SIG-M5 treated with dmso at 0.1 percent for 504 hours (cell line): ENCODE measurements around the gene ZNF569.
A peak's percentile ranks its signal among the peaks of the same experiment; 100 is the strongest.
"Not testable (repeated sequence)": the region's sequence is repeated elsewhere in the genome, so short reads cannot be mapped to it uniquely, and the experiment has no call there.

Experiments used
- DNase-seq: peaks from one replicate; lab custom pipeline; 2025; ENCODE audit not compliant: unreplicated experiment; lab: John Stamatoyannopoulos, UW

The ZNF569 gene

GRCh38 chr19:37403403-37403802 lies 63.8 kb downstream of the ZNF569 start:
- DNase-seq: no peak

GRCh38 chr19:37401078-37401477 lies 66.2 kb downstream of the ZNF569 start:
- DNase-seq: no peak

GRCh38 chr19:37391399-37391798 lies 75.8 kb downstream of the ZNF569 start:
- not testable (repeated sequence) for DNase-seq

GRCh38 chr19:37389234-37389633 lies 78.0 kb downstream of the ZNF569 start:
- no peak for DNase-seq

GRCh38 chr19:37370880-37371661 lies 96.2 kb downstream of the ZNF569 start, which contains the start of gene ZNF527:
TSS of gene ZNF527 (plus strand) at chr19:37371099. CDS start at chr19:37374199, 3,100 bp downstream.
- peak; percentile 94 for DNase-seq

GRCh38 chr19:37370386-37370879 lies 96.8 kb downstream of the ZNF569 start:
- DNase-seq: not testable (repeated sequence)

GRCh38 chr19:37362733-37363132 lies 104.5 kb downstream of the ZNF569 start:
- DNase-seq: no peak

GRCh38 chr19:37361994-37362393 lies 105.2 kb downstream of the ZNF569 start:
- no peak for DNase-seq
